Endodermal cell (in vitro differentiated cells): ENCODE data around the gene GNAI2. TPM values are rescaled to one million over a fixed set of nuclear protein-coding genes. Genes with fewer than 3 reads are reported as not detected.

Source experiments
- DNase-seq: peaks from one replicate; pipeline ENCODE4 v3.0.0-alpha.2; 2017
- H3K27ac ChIP-seq: 2 replicates; pipeline ENCODE4 v1.5.1; 2013; ENCODE audit warnings: mild to moderate bottlenecking, low read depth, low read length, moderate library complexity
- H3K27me3 ChIP-seq: 2 replicates; pipeline ENCODE4 v1.6.1; 2013; ENCODE audit warnings: mild to moderate bottlenecking, low read length, moderate library complexity; ENCODE audit not compliant: insufficient read depth, control insufficient read depth, poor library complexity, severe bottlenecking
- H3K36me3 ChIP-seq: 2 replicates; pipeline ENCODE4 v1.7.0; 2013; ENCODE audit warnings: mild to moderate bottlenecking, low read length, moderate library complexity; ENCODE audit not compliant: control insufficient read depth, insufficient read depth
- H3K4me1 ChIP-seq: one replicate; pipeline ENCODE4 v1.7.0; 2013; ENCODE audit warnings: low read length; ENCODE audit not compliant: control insufficient read depth, insufficient read depth
- H3K4me3 ChIP-seq: 2 replicates; pipeline ENCODE4 v1.5.1; 2013; ENCODE audit warnings: mild to moderate bottlenecking, low read length, moderate library complexity
- H3K9ac ChIP-seq: 2 replicates; pipeline ENCODE4 v1.6.1; 2013; ENCODE audit warnings: mild to moderate bottlenecking, low read length, moderate library complexity; ENCODE audit not compliant: poor library complexity, severe bottlenecking; ENCODE audit errors: extremely low read depth
- H3K9me3 ChIP-seq: 2 replicates; pipeline ENCODE4 v1.6.1; 2013; ENCODE audit warnings: mild to moderate bottlenecking, low read length, moderate library complexity; ENCODE audit not compliant: control insufficient read depth
- H3K27ac Mint-ChIP-seq: 2 replicates; pipeline ENCODE4 v1.8.0; 2020; ENCODE audit warnings: mixed read lengths
- H3K27me3 Mint-ChIP-seq: 2 replicates; pipeline ENCODE4 v1.8.0; 2021; ENCODE audit warnings: mild to moderate bottlenecking, mixed read lengths; ENCODE audit not compliant: insufficient read depth
- H3K36me3 Mint-ChIP-seq: 2 replicates; pipeline ENCODE4 v1.8.0; 2020; ENCODE audit warnings: low read depth, mixed read lengths
- H3K4me1 Mint-ChIP-seq: 2 replicates; pipeline ENCODE4 v1.8.0; 2020; ENCODE audit warnings: mixed read lengths
- H3K4me3 Mint-ChIP-seq: 2 replicates; pipeline ENCODE4 v1.8.0; 2020; ENCODE audit warnings: mild to moderate bottlenecking, moderate library complexity, mixed read lengths
- H3K9me3 Mint-ChIP-seq: 2 replicates; pipeline ENCODE4 v1.8.0; 2020; ENCODE audit warnings: mild to moderate bottlenecking, mixed read lengths
- WGBS, 2 experiments: methylation state at CpG; one replicate each; pipeline versions ENCODE4 v1.1.5 to v1.1.7; 2013; ENCODE audit warnings: missing lambda C conversion rate in 2 of 2, mixed read lengths in 1 of 2; ENCODE audit not compliant: insufficient coverage in 1 of 2, insufficient read length in 1 of 2; 5-methylcytosine and 5-hydroxymethylcytosine counted together
- total RNA-seq, 2 donors: library from RNA; stranded (reverse); fragmentation: NEBNext Ultra II Directional in 1 of 2; extraction: Animal tissue kit (Norgen Biotek cat#: 25700) in 1 of 2; gene quantifications; 2 replicates in 1 of 2; 3 replicates in 1 of 2; pipeline ENCODE4 v1.2.1, GENCODE V29; 2021
- TF ChIP-seq, protein P1 (sequence below): fragments of 200-600 bp; sonication (generic); conservative IDR thresholded peaks from 2 replicates; pipeline ENCODE4 v1.5.0; 2021; ENCODE audit warnings: antibody characterized with exemption, mild to moderate bottlenecking

GNAI2 gene
- total RNA-seq, 2 donors from 2014 or later, result 243 to 278 TPM

DNA sequence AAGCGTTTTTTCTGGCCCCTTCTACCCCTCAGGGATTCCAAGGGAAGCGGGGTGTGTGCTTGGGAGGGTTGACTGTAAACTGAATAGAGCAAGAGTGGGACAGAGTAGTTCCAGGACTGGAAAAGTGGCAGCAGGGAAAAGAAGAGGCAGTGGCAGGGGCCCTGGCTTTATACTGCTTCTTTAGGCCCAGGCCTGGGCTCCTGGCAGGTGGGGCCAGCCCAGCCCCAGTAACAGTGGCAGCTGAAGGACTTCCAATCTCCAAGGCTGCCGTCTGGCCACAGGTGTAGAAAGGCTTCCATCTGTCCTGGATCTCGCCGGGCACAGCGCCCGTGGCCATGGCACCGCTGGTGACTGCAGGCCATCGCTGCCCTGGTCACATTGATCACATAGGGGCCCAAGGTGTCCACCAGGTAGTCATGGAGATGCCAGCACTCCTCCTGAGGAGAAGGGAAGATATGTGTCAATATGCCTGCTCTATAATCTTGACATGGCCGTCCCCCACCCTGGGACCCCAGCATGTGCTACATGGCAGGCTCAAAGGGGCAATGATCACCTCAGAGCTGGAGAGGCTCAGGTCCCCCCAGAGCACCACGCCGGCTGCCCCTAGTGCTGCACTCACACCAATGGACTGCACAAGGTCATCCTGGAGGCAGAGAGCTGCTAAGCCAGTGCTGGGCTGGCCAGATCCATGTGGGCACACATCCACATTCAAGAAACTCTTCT lies 57.2 kb downstream of the GNAI2 start:
- Mint-ChIP-seq H3K27ac (peak overlapping the region; percentile 98), H3K9me3 (no peaks in the 10 kb centered on the region), H3K4me1 (peaks cover 11% of the 10 kb centered on the region), H3K27me3 (no peaks in the 10 kb centered on the region), H3K4me3 (peak overlapping the region; percentile 74), H3K36me3 (peaks cover 26% of the 10 kb centered on the region)
- Histone ChIP-seq H3K27ac (peak overlapping the region; percentile 25), H3K4me1 (no peaks in the 10 kb centered on the region), H3K27me3 (no peaks in the 10 kb centered on the region), H3K4me3 (no peak overlapping the region), H3K36me3 (peaks cover 17% of the 10 kb centered on the region), H3K9ac (no peak overlapping the region), H3K9me3 (no peaks in the 10 kb centered on the region)
- DNase-seq, result peak; percentile 38
- WGBS, 2 experiments, result 91 to 92% methylated on average over 10 to 12 of the region's 12 CpGs
- TF ChIP-seq, protein P1, sequence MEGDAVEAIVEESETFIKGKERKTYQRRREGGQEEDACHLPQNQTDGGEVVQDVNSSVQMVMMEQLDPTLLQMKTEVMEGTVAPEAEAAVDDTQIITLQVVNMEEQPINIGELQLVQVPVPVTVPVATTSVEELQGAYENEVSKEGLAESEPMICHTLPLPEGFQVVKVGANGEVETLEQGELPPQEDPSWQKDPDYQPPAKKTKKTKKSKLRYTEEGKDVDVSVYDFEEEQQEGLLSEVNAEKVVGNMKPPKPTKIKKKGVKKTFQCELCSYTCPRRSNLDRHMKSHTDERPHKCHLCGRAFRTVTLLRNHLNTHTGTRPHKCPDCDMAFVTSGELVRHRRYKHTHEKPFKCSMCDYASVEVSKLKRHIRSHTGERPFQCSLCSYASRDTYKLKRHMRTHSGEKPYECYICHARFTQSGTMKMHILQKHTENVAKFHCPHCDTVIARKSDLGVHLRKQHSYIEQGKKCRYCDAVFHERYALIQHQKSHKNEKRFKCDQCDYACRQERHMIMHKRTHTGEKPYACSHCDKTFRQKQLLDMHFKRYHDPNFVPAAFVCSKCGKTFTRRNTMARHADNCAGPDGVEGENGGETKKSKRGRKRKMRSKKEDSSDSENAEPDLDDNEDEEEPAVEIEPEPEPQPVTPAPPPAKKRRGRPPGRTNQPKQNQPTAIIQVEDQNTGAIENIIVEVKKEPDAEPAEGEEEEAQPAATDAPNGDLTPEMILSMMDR, result no peak

DNA sequence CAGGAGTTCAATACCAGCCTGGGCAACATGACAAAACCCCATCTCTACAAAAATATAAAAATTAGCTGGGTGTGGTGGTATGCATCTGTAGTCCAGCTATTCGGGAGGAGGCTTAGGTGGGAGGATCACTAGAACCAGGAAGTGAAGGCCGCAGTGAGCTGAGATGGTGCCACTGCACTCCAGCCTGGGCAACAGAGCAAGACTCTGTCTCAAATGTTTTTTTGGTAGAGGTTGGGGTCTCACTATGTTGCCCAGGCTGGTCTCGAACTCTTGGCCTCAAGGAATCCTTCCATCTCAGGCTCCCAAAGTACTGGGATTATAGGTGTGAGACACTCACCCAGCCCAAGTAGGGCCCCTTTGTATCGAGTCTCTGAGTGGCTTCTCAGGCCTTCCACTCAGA lies 58.1 kb downstream of the GNAI2 start:
- Histone ChIP-seq H3K36me3 (peaks cover 9% of the 10 kb centered on the region), H3K27ac (no peak overlapping the region), H3K4me3 (no peak overlapping the region), H3K4me1 (no peaks in the 10 kb centered on the region), H3K9ac (no peak overlapping the region), H3K9me3 (no peaks in the 10 kb centered on the region), H3K27me3 (no peaks in the 10 kb centered on the region)
- peaks cover 11% of the 10 kb centered on the region for H3K4me1 Mint-ChIP-seq
- no peaks in the 10 kb centered on the region for H3K27me3 Mint-ChIP-seq
- peak overlapping the region; percentile 39 for H3K27ac Mint-ChIP-seq
- TF ChIP-seq, protein P1, result no peak
- H3K36me3 Mint-ChIP-seq, result peaks cover 18% of the 10 kb centered on the region
- H3K9me3 Mint-ChIP-seq, result no peaks in the 10 kb centered on the region
- H3K4me3 Mint-ChIP-seq, result no peak overlapping the region
- WGBS, 2 experiments, result 87 to 89% methylated on average over 3 to 4 of the region's 4 CpGs
- DNase-seq, result no peak

DNA sequence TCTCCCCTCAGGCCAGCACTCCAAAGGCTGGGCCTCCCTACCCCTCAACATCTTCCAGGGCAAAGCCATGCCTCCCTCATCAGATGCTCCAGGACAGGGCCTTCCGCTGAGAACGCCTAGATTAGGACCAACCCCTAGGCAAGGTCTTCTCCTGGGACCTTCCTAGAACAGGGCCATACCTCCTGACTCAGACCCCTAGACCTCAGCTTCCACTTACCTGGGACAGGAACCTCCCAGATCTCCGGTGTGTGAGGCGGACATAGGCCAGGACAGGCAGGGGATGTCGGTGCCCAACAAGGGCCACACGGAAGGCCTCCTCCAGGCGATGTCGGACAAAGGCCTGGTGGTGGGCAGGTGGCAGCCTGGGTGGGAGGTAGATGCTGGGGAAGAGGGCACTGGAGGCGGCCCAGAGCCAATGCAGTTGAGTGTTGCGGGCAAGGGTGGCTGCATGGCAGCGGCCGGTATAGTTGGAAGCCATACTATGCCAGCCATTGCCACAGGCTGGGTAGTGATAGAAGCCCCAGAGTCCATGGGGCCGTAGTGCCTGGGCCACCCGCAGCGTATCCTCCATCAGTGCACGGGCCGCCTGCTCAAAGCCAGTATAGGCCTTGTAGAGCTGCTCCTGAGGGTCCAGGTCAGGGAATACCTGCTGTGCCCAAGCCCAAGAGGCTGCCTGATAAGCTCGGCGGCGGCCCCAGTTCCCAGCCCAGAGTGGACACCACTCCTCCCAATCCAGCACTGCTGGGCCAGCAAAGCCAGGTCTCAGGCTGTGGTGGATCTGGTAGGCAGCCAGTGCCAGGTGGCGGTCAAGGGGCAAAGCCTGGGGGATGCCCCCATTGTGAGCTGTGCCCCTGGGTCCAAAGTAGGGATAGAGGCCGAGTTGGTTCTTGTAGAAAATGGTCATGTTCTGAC lies 58.7 kb downstream of the GNAI2 start:
- H3K27me3 Mint-ChIP-seq, result no peaks in the 10 kb centered on the region
- H3K27ac Mint-ChIP-seq, result peak overlapping the region; percentile 39
- no peaks in the 10 kb centered on the region for H3K27me3 ChIP-seq
- no peaks in the 10 kb centered on the region for H3K9me3 Mint-ChIP-seq
- H3K4me1 Mint-ChIP-seq, result peaks cover 14% of the 10 kb centered on the region
- H3K4me1 ChIP-seq, result peaks cover 2% of the 10 kb centered on the region
- H3K36me3 Mint-ChIP-seq, result peaks cover 12% of the 10 kb centered on the region
- no peak overlapping the region for H3K9ac ChIP-seq
- TF ChIP-seq, protein P1, result no peak
- no peak overlapping the region for H3K4me3 Mint-ChIP-seq
- no peak overlapping the region for H3K4me3 ChIP-seq
- H3K9me3 ChIP-seq, result no peaks in the 10 kb centered on the region
- H3K36me3 ChIP-seq, result peaks cover 2% of the 10 kb centered on the region
- DNase-seq, result peak; percentile 42
- no peak overlapping the region for H3K27ac ChIP-seq
- WGBS, 2 experiments, result 91 to 95% methylated on average over 15 to 22 of the region's 22 CpGs
